GM19397 (cell line): ENCODE results near the gene SMIM45.
"Not testable (repeated sequence)": the region's sequence is repeated elsewhere in the genome, so short reads cannot be mapped to it uniquely, and the experiment has no call there.

Experiments used
- ATAC-seq: cut with Tn5 transposase; IDR thresholded peaks from one replicate; pipeline ENCODE4 v1.9.1; 2021; ENCODE audit warnings: mild to moderate bottlenecking, moderate library complexity; ENCODE audit not compliant: unreplicated experiment

SMIM45 gene

DNA sequence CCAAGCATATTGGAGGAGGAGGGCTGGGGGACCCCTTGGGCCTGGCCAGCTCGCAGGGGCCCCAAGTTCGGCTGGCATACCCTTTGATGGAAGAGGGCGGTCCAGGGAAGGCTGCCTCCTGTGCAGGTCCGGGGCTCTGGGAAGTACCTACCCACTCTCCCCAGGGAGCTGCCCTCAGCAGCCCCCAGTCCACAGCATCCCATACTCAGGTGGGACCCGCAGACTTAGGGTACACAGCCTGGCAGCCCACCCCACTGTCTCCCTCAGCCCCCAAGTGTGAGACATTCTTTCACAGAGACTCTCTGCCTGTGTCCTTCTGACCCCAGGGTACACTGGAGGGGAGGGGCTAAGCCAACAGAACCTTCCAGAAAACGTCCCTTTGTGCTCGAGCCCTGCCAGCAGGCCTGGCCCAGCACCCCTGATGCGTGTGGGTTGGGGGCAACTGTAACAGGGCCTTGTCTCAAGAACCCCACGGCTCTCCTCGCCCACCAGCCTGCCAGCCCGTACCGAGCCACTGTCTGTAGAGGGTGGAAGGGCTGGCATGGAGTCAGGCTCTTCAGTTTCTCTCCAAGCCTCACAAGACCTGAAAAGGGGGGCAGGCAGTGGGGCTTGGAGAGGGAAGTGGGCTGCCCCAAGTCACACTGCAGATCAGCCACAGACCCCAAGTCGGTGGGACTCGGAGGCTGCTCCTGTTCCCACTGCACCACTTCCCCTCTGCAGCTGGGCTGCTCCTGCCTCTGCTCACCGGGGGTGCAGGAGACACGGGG lies 18.4 kb upstream of the SMIM45 start:
- no peak for ATAC-seq

DNA sequence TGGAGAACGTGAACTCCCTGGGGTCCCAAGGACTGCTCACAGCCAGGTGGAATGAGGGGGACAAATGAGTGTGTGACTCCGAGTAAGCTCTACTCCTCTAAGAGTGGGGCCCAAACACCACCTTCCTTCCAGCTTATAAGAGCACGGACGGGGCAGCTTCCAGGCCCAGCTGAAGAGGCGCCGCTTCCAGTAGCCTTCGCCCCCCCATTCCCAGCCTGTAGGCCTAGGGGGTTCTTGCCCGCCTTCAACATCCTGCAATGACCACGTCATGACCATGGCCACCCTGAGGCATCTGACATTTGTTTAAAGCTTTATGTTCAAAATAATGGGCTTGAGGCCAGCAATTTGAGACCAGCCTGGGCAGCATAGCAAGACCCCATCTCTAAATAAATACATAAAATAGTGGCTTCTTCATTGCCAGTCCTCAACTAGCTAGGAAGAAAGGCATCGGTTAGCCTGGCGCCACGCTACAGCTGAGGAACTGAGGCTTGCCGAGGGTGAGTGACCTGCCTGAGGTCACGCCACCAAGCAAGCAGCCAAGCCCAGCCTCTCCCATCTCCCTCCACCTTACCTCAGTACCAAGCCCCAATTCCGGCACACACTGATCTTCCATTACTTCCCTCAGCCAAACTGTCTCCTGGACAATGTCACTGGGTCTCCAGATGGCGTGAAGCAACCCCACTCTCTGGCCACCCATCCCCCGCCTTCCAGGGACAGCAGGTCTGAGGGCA lies 17.5 kb upstream of the SMIM45 start:
- ATAC-seq: no peak

DNA sequence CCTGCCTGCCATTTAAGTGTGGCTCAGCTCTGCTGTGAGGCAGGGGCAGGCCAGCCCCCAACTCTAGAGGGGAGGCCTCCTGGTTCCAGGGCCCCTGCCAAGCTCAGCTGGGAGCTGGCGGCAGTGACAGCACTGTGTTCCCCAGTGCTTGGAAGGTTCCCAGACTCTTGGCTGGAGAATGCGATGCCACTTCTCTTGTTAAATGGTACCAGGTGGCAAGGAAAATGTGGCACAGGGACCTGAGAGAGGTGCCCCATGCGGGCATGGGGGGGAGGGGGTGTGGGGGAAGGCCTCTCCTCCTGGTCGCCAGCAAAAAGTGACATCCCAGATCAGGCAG lies 17.0 kb upstream of the SMIM45 start:
- no peak for ATAC-seq

DNA sequence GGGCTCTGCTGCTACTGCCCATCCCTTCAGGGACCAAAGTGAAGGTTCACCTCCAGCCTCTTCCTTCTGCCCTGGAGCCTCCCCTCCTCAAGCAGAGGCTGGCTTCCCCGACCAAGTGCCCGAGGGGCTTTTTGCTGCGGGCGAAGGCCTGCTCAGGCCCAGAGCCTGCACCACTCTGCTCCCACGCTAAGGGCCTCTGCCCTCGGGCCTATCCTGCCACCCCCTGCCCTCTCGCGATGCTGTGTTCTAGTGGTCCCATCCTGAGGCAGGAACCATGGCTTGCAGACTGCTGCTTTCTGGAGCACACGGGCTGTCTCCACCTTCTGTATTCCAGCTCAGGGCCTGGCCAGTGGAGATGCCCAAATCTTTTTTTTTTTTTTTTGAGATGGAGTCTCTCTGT lies 16.4 kb upstream of the SMIM45 start:
- no peak for ATAC-seq

DNA sequence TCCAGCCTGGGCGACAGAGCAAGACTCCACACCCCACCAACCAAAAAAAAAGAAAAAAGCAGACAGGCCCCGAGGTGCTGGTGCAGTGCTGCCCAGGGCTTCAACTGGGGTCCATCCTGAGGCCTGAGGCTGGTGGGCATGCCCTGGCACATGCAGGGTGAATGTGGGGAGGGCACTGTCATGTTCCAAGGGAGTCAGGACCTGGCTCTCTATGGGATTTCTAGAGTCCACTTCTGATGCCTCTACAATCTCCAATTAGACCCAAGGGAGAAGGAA lies 15.1 kb upstream of the SMIM45 start:
- no peak for ATAC-seq

DNA sequence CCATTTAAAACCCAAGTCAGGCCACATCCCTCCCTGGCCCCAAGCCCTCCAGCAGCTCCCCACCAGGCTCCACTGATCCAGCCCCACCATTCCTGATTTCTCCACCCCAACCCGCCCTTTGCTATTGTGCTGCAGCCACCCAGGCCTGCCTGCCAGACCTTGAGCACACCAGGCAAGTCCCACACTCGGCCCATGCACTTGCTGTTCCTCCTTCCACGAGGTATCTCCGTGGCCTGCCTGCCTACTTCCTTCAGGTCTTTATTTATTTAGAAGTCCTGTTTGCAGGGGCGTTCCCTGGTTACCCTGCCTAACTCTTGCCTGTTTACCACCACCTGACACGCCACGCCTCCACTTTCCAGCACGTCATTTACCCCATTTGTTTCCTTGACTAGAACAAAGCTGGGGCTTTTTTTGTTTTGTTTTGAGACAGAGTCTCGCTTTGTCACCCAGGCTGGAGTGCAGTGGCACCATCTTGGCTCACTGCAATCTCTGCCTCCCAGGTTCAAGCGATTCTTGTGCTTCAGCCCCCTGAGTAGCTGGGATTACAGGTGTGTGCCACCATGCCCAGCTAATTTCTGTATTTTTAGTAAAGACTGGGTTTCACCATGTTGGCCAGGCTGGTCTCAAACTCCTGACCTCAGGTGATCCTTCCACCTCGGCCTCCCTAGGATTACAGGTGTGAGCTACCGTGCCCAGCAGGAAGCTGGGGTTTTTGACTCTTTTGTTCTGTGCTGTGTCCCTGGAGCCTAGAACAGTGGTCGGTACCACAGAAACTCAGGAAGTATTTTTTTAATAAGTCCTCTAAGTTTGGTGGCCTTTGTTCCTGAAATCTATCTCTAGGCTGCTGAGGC lies 11.7 kb upstream of the SMIM45 start:
- peak; percentile 47 for ATAC-seq

DNA sequence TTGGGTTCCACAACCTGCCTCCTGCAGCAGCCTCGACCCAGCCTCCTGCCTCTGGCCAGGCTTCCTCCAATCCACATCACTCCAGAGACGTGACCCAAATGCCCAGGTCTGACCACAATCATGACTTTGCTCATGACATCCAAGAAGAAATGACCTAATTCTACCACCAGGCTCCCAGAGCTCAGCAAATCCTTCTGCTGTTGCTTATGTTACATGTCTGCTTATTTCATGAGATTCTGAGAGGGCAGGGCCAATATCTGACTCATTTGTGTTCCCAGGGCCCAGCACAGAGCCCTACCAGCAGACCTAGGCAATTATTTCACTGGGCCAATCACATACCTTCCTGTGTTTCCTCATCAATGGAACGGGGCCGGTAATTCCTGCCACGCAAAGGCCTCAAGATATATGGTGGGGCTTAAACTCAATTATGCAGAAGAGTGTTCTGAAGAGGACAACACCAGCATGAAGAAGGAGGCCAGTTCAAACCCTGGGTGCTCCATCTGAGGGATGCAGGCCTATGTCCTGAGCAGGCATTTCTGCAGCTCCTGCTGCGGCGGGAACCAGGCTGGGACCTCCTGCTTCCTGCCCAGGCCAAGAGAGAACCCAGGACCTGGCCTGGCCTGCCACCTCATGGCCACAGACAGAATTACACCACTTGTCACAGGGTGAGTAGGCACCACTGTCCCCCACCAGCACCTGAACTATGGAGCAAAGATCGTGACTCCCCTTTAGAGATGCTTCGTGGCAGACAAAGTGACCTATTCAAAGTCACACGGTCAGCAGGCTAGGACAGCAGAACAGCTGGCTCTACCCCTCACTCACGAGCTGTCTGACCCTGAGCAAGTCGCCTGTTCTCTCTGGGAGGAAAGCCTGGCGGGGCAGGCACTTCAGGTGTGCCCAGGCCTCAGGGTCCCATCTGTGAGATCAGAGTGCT lies 10.9 kb upstream of the SMIM45 start:
- peak; percentile 37 for ATAC-seq

DNA sequence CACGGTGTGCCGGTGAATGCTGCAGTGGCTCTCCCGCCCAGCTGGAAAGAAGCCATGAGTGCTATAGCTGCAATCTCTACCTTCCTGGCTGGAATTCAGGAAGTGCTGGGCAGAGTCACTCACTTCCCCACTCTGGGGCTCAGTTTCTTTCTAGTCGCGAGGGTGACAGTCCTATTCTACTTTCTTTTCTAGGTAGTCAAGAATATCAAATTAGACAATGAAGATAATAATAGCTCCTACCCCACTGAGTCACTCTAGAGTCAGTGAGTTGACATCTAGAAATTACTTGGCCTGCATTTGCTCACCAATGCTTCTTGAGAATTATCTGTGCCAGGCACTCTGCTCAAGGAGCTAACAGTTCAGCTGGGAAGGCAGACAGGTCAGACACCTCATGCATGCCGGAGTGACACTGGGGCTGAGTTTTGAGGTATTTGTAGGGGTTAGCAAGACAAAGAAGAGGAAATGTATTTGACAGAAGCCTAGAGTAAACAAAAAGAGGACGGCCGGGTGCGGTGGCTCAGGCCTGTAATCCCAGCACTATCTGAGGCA lies 8.2 kb upstream of the SMIM45 start:
- ATAC-seq: no peak

DNA sequence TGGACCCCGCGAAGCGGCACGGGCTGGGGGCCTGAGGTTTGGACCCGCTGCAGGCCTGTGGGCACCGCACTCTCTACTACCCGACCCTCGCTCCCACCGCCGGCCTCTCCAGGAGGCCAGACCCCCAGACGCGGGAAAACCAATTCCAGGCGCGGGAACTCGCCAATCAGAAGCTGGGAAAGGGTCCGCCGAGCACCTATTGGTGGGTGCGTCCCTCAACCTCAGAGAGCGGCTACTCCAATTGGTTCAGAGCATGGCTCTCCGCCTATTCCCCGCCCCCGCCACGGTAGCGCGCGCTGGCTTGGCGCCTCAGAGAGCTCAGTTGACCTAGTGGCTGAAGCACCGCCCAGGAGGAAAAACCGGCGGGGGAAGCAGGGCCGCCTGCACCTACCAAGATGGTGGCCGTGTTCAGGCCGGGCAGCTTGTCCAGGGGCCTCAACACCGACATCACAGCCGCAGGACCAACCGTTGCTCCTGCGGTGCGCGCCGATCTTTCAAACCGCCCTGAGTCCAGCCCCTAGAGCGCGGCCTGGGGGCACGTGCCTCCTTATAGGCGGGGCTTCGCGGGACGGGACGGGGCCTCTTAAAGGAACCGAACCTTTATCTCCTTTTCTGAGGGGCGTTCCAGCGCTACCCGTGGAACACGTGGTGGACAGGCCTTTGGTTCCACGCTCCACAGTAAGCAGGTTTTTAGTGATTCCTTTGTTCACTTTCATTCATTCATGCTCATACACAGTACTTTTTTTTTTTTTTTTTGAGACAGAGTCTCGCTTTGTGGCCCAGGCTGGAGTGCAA lies 5.1 kb upstream of the SMIM45 start, which contains the start of gene CENPM:
Gene CENPM (minus strand): TSS at position 524 of the 795 bp plus-strand sequence. CDS start 76 bp downstream, at position 448.
- ATAC-seq: peak; percentile 73

DNA sequence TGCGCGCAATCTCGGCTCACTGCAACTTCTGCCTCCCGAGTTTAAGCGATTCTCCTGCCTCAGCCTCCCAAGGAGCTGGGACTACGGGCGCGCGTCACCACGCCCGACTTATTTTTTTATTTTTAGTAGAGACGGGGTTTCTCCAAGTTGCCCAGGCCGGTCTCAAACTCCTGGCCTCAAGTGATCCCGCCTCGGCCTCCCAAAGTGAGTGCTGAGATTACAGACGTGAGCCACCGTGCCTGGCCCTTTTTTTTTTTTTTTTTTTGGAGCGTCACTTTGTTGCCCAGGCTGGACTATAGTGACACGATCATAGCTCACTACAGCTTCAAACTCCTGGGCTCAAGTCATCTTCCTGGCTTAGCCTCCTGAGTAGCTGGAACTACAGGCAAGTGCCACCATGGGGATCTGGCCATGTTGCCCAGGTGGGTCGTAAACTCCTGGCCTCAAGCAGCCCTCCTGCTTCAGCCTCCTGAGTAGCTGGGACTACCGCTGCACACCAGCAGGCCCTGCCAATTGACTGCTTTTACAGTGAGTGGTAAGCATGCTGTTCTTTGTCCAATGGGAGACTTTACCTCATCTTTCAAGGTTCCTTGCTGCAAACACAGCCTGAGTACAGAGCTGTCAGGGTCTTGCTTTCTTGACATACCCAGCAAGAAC lies 4.4 kb upstream of the SMIM45 start:
- no peak for ATAC-seq

DNA sequence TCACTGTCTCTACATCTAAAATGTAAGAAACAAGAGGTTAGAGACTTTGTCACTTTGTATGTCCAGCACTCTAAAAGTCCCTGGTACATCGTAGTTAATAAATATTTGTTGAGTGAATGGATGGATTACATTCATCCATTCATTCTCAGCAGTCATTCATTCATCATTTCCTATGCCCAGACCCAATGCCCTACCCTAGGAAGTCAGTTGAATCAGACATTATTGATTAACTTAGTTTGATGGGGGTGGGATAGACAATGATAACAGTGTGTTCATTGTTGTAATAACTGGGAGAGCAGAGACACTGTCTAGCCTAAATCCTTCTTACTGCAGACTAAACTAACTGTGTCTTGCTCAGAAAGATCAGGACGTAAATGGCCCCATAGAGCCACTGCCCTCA lies 3.8 kb upstream of the SMIM45 start:
- no peak for ATAC-seq

DNA sequence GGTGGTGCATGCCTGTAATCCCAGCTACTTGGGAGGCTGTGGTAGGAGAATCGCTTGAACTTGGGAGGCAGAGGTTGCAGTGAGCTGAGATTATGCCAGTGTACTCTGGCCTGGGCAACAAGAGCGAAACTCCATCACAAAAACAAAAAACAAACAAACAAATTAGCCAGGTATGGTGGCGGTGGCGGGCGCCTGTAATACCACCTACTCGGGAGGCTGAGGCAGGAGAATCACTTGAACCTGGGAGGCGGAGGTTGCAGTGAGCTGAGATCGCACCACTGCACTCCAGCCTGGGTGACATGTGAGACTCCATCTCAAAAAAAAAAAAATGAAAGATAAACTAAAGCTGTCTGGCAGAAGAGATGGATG lies 3.0 kb upstream of the SMIM45 start:
- not testable (repeated sequence) for ATAC-seq

DNA sequence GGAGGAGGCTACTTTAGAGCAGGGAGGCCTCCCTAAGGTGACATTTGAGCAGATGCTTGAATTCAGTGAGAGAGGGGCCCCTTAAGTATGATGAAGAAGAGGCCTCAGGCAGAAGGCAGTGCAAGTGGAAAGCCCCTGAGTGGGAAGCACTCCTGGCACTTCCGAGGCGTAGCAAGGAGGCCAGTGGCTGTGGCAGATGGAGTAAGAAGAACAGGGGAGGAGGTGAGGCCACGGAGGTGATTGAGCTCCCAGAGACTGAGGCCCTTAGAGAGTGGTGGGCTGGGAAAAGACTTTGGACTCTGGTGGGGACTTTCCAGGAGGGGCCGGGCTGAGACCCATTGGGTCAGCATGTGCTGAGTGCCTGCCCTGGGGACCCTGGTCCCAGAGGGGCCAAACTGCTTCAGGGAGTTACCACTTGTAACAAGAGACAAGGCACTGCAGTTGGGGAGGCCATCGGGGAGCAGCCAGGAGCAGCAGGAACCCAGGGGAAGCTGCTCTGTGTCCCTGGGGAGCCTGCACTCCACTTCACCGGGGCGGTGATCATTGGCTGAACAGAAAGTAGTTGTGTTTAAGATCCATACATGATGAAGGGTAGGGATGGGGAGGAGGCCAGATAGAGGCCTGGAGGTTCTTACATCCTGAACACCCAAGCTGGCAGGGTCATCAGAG lies 2.5 kb upstream of the SMIM45 start:
- no peak for ATAC-seq

DNA sequence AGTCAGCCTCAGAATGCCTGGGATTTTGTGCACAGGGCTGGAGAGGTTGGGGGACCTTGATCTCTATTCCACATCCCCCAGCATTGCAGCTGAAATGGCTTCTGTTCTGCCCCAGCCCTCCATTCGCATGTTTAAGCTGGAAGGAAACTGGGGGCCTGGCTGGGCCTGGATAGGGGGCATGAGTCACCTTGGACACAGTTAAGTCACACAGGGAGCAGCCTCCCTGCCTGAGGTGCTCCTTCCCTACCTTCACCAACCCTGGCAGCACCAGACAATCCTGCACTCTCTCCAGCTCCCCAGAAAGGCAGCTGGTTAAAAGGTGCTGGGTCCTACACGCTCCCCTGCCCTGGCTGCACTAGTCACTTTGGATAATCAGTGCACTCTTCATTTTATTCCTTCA lies 763 bp downstream of the SMIM45 start:
- no peak for ATAC-seq

DNA sequence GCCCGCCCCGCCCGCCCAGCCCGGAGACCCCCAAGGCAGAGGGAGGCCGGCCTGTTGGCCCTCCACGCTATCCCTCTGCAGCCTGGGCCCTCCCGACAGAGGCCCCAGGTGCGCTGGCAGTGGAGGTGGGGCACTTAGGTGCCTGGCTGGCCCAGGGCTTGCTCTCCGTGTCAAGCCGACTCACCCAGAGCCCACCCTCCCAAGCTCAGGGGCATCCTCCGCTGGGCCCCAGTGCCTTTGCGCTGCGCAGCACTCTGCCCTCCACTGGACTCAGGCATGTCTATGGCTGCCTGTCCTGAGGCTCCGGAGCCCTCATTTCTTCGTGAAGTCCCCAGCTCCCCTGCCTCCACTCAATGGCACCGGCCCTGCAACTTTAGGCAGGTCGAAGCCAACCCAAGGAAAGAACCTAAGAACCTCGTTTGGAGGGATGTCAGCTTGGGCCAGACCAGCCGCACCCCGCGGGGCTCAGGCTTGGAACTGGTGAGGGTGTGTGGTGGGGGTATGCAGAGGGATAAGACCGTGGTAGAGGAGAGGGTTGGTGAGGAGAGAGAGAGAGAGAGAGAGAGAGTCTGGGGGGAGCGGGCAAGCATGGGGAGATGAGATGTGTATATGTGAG lies 6.1 kb downstream of the SMIM45 start:
- no peak for ATAC-seq

DNA sequence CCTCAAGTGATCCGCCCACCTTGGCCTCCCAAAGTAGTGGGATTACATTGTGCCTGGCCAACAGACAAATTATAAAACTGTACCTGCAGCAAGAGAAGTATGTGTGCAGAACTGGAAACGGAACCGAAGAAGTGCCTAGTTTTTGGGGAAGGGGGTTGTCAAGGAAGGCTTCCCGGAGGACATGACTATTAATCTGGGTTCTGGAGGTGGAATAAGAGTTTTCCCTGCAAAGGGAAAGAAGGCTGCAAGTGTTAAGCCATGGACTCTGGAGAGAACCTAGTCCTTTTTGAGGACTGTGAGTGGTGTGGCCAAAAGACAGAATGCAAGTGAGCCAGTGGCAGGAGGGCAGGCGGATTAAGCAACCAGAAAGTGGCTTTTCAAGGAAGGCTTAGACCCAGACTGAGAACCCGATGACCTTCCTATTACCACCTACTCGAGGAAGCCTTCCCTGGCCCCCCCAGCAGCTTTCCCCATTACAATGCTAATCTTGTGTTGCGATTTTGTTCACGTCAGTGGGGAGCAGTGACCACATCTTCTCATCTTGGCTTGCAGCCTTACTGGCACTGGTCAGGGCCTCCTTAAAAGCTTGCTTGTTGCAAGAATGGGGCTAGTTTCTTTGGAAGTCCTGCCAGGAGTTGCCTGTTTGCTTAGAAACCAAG lies 11.6 kb downstream of the SMIM45 start:
- no peak for ATAC-seq

DNA sequence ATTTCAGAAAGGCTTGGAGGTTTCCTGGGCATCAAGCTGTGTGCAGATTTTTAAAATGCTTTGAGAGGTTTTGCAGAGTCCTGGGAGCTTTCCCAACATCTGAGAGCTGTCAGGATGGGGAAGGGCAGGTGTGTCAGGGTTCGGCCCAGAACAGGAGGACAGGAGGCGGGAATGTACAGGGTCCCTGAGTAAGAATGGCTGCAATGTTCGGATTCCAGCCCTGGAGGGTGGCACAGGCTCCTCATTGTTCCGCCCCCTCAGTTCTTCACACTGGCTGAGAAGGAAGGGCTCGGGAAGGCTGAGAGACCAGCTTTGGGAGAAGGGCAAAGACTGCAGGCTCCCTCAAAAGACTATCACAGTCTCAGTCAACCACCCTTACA lies 12.2 kb downstream of the SMIM45 start:
- ATAC-seq: no peak

DNA sequence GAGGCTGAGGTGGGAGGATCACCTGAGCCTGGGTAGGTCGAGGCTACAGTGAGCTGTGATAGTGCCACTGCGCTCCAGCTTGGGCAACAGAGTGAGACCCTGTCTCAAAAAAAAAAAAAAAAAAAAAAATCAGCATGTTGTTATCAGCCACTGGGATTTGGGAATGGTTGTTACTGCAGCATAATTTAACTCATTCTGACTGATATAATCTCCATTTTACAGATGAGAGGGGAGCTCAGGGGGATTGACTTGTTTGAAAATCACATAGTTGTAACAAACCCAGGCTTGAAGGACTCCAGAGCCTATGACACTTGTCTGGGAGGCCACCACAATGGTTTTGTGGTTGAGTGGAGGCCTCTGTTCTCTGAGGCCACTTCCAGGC lies 14.3 kb downstream of the SMIM45 start:
- ATAC-seq: no peak
